HG03342 (cell line): ENCODE data around the gene SUPT6H.

Experiments used
- ATAC-seq: cut with Tn5 transposase; IDR thresholded peaks from one replicate; pipeline ENCODE4 v1.9.1; 2021; ENCODE audit warnings: mild to moderate bottlenecking, moderate library complexity; ENCODE audit not compliant: unreplicated experiment

Gene SUPT6H

GRCh38 chr17:28700278-28700677 is 38.3 kb downstream of the SUPT6H start:
- ATAC-seq = no peak

DNA sequence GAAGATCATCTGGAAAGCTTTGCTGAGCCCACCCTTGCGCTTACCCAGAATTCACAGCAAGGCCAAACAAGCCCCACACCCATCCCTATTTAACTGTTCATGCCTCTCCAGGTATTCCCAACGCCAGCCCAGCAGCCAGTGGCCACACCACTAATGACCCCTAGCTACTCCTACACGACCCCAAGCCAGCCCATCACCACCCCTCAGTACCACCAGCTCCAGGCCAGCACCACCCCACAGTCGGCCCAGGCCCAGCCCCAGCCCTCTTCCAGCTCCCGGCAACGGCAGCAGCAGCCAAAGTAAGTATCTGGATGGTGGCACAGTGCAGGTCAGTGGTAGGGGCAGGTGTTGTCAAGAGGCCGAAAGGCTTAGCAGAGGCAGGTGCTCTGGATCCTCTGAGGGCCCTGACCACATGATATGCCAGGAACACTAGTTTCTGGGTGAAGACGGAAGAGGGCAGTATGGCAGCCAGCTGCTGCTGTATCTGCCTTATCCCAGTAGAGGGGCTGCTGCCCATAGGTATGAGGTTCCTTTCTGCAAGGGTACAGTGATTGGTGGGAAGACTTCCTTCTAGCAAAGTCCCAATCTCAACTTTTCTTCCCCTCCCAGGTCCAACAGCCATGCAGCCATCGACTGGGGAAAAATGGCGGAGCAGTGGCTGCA is 39.0 kb downstream of the SUPT6H start:
- no peak for ATAC-seq

- ATAC-seq = no peak
Measured at GRCh38 chr17:28702026-28702751, 40.2 kb downstream of the SUPT6H start.

DNA sequence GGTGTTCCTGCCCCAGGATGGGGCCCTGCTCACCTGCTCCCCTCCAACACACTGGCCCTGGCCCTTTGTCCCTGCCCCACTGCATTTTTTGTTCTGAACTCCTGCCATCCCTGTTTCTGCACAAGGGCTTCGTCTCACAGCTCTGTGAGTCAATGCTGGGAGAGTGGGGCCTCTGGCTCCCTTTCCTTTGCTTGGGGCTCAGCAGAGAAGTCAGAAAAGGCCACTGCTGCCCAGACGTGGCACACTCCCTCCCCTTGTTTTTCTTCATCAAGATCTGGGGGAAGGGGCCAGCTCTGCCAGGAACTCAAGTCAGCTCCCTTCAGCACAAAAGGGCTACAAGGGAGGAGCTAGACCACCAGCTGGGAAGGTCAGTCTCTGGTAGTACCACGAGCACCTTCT is 40.7 kb downstream of the SUPT6H start:
- ATAC-seq = no peak

DNA sequence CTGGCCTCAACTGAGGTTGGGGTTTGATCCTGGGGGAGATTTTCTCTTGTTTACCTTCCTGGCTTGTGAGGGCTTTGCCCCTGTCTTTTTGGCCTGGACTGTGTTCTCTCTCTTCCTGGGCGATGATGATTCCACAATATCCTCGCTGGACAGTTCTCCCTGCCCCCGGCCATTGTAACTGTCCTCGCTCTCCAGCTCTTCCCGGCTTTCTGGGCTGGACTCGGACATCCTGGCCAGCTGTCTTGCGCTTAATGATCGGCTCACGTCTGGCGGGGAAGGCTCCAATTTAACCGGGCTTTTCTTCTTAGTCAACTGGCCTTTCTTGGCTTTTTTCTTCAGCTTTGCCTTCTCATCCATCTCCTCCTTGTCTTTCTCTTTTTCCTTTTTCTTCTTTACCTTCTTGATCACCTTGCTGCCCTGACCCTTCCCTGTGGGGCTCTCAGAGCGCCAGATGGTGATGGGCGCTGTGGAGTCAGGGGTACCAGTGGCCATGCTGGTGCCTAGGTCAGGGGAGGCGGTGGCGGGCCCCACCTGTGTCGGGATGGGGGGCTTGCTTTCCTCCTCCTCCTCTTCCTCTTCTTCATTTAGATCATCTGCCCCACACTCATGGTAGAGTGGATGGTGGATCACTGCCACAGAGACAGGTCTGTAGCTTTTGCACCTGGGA is 41.7 kb downstream of the SUPT6H start:
- ATAC-seq = no peak

GRCh38 chr17:28704219-28704858 is 42.3 kb downstream of the SUPT6H start:
- ATAC-seq = no peak

DNA sequence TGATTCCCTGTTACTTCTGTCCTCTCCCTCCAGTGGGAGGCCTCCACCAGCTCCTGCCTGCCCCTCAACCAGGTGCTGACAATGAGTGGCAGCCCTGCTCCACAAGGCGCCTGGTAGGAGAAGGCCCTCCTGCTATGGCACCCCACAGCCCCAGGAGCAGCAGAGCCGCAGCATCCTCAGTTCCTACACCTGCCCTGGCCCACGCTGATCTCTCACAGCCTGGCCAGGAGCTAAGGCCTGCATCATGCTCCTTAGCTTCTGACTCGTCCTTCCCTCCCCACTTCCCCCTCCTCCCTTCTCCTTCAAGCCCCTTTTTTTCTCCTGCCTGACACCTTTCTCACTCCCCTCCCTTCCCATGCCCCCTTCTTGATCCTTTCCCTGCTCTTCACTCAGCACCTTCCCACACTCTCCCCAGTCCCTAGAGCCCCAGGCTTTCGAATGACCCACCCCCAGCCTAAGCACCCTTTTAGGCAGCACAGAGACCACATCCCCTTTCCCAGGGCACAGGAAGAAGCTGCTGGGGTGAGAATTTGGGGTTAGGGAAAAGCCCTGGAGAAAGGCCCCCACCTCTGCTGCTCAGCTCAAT is 43.2 kb downstream of the SUPT6H start:
- no peak for ATAC-seq

GRCh38 chr17:28705728-28706334 is 43.8 kb downstream of the SUPT6H start:
- ATAC-seq = no peak

GRCh38 chr17:28706471-28707338 is 44.7 kb downstream of the SUPT6H start:
- ATAC-seq = no peak

- ATAC-seq = no peak
Measured at GRCh38 chr17:28707339-28707720, 45.3 kb downstream of the SUPT6H start.

GRCh38 chr17:28710861-28711722 is 49.1 kb downstream of the SUPT6H start:
- peak; percentile 69 for ATAC-seq

GRCh38 chr17:28711723-28712031 is 49.7 kb downstream of the SUPT6H start, which contains the start of gene PROCA1:
PROCA1 (minus strand) TSS chr17:28711888; CDS start chr17:28711660, 228 bp downstream.
- ATAC-seq = peak; percentile 25

GRCh38 chr17:28712032-28712704 is 50.2 kb downstream of the SUPT6H start:
- ATAC-seq = no peak

GRCh38 chr17:28712705-28713415 is 50.9 kb downstream of the SUPT6H start:
- ATAC-seq = no peak

DNA sequence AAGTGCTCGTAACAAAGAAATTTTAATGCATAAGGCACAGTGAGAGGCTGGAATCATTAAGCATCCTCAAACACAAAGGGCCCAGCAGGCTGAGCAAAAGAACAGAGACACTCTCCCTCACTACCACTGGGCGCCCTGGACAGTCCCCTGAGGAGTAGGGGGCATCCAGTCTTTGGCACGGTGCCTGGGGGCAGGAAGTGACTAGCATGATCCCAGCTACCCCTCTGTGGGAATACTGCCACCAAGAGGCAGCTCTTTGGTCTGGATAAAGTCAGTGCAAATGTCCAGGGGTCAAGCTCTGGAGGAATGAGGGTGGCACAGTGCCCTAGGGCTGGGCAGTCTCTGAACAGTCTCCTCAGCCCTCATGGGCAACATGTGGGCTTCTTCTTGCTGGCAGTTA is 52.3 kb downstream of the SUPT6H start:
- no peak for ATAC-seq

DNA sequence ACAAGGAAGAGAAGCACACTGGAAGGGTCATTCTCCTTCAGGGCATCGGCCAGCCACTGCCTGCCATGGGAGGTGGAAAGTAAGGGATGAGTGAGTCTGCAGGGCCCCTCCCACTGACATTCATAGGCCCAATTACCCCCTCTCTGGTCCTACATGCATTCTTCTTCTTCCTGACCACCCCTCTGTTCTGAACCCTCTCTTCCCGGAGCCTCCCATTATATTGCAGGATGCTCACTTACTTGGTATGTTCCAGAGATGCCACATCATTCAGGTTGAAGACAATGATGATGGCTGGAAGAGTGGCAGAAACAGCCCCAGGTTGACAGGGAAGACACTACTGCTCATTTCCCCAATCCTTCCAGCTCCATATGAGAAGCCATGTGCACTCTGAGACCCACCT is 53.2 kb downstream of the SUPT6H start:
- ATAC-seq = no peak

GRCh38 chr17:28716740-28717577 is 55.0 kb downstream of the SUPT6H start:
- no peak for ATAC-seq
